Measurements from ENCODE around the gene HS3ST2. TPM values are rescaled to one million over a fixed set of nuclear protein-coding genes. Genes with fewer than 3 reads are reported as not detected.

Gene HS3ST2
- polyA plus RNA-seq, 2 of the 4 experiments (the other 2 are of a cell fraction) = not detected

GRCh38 chr16:22813223-22813947, 577 bp upstream of the HS3ST2 start (continued):
- TF ChIP-seq, protein P1, sequence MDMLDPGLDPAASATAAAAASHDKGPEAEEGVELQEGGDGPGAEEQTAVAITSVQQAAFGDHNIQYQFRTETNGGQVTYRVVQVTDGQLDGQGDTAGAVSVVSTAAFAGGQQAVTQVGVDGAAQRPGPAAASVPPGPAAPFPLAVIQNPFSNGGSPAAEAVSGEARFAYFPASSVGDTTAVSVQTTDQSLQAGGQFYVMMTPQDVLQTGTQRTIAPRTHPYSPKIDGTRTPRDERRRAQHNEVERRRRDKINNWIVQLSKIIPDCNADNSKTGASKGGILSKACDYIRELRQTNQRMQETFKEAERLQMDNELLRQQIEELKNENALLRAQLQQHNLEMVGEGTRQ (IDR thresholded peaks at IDR 0.05) = no peak

- POLR2A ChIA-PET = no interaction called here
- Histone ChIP-seq H3K4me1 (peaks cover 4% of the 10 kb centered on the region; the same call in 1 of the 3 replicates), H3K4me2 (no peak overlapping the region), H3K27ac (no peak overlapping the region), H3K9me3 (no peaks in the 10 kb centered on the region), H3K4me3 (no peak overlapping the region)
- ATAC-seq (no peak), FAIRE-seq (no peak), DNase-seq (ENCODE audit: low read depth in 1 of 2, low spot score in 1 of 2) (no peak)
- 69% methylated on average over 36 of the region's 41 CpGs for WGBS (ENCODE audit: missing lambda C conversion rate)
- TF ChIP-seq NPAS2 (CRISPR knock-in tag; IDR thresholded peaks at IDR 0.05; ENCODE audit: borderline replicate concordance) (no peak), MAZ (IDR thresholded peaks at IDR 0.05; ENCODE audit: borderline replicate concordance, low read depth, low read length) (no peak), ESRRA (IDR thresholded peaks at IDR 0.05; ENCODE audit: borderline replicate concordance, low read length) (no peak), POLR2A (IDR thresholded peaks at IDR 0.05; ENCODE audit: low read length) (no peak), RARB (CRISPR knock-in tag; IDR thresholded peaks at IDR 0.05) (no peak), CHD2 (IDR thresholded peaks at IDR 0.05; ENCODE audit: low read length, partially characterized antibody) (no peak), CBX2 (IDR thresholded peaks at IDR 0.05; ENCODE audit: borderline replicate concordance, low read depth) (no peak), PHF8 (IDR thresholded peaks at IDR 0.05; ENCODE audit: borderline replicate concordance, low read depth) (no peak), POLR2AphosphoS2 (conservative IDR thresholded peaks at IDR 0.05; ENCODE audit: low read length) (no peak), RNF2 (IDR thresholded peaks at IDR 0.05; ENCODE audit: borderline replicate concordance, low read depth) (no peak), EHF (CRISPR knock-in tag; IDR thresholded peaks at IDR 0.05) (no peak), TP53 (CRISPR knock-in tag; IDR thresholded peaks at IDR 0.05) (no peak)
- TF ChIP-seq, protein P1 (IDR thresholded peaks at IDR 0.05) = no peak
- TF ChIP-seq, protein P2, sequence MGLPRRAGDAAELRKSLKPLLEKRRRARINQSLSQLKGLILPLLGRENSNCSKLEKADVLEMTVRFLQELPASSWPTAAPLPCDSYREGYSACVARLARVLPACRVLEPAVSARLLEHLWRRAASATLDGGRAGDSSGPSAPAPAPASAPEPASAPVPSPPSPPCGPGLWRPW (IDR thresholded peaks at IDR 0.05) = no peak
- CTCF ChIA-PET = no interaction called here
These were observed 746 bp downstream of the HS3ST2 start for GRCh38 chr16:22814711-22815105.

GRCh38 chr16:22815863-22816262, 1.9 kb downstream of the HS3ST2 start:
- peaks cover 4% of the 10 kb centered on the region; the same call in 1 of the 3 replicates for H3K4me1 ChIP-seq
- no peak overlapping the region for H3K4me2 ChIP-seq
- no peak overlapping the region for H3K4me3 ChIP-seq
- H3K27ac ChIP-seq = no peak overlapping the region
- FAIRE-seq (no peak), DNase-seq (ENCODE audit: low read depth in 1 of 2, low spot score in 1 of 2) (no peak), ATAC-seq (0 out of 6 replicates have a peak, but pooled peaks of 1 of the 2 experiments have one; percentile 28)
- H3K9me3 ChIP-seq = no peaks in the 10 kb centered on the region
- WGBS (ENCODE audit: missing lambda C conversion rate) = 38% methylated on average over 4 of the region's 5 CpGs
- POLR2A ChIA-PET = no interaction called here
- TF ChIP-seq ZNF302 (CRISPR knock-in tag; IDR thresholded peaks at IDR 0.05) (no peak), HMGXB4 (CRISPR knock-in tag; IDR thresholded peaks at IDR 0.05; ENCODE audit: borderline replicate concordance) (no peak), SMC3 (IDR thresholded peaks at IDR 0.05) (no peak)
- CTCF ChIA-PET = no interaction called here

All from A549 (cell line).